HTR-8/SVneo (cell line): ENCODE results near the gene BICC1.

Source experiments
- DNase-seq: peaks from one replicate; pipeline ENCODE4 v3.0.0; 2011; ENCODE audit warnings: low spot score, mixed read lengths; ENCODE audit not compliant: insufficient read length
- FAIRE-seq: peaks from 2 replicates; lab custom pipeline; 2011; peaks lifted over from hg19 to GRCh38; lab: Jason Lieb, UNC

The BICC1 gene

GRCh38 chr10:58791137-58791536 lies 278.5 kb downstream of the BICC1 start:
- FAIRE-seq (no peak), DNase-seq (no peak)

- FAIRE-seq, result no peak
- no peak for DNase-seq
Observed at GRCh38 chr10:58795560-58795959, 282.9 kb downstream of the BICC1 start.

GRCh38 chr10:58796242-58796641 lies 283.6 kb downstream of the BICC1 start:
- DNase-seq (no peak), FAIRE-seq (no peak)

- no peak for DNase-seq
Observed at GRCh38 chr10:58796824-58797223, 284.2 kb downstream of the BICC1 start.

GRCh38 chr10:58797356-58797755 lies 284.7 kb downstream of the BICC1 start:
- FAIRE-seq (no peak), DNase-seq (no peak)

More at GRCh38 chr10:58796824-58797223, 284.2 kb downstream of the BICC1 start:
- no peak for FAIRE-seq

GRCh38 chr10:58802047-58802446 lies 289.4 kb downstream of the BICC1 start:
- DNase-seq (no peak), FAIRE-seq (no peak)

- no peak for DNase-seq
- FAIRE-seq, result no peak
Observed at GRCh38 chr10:58806323-58806722, 293.7 kb downstream of the BICC1 start.

GRCh38 chr10:58806970-58807628 lies 294.4 kb downstream of the BICC1 start:
- DNase-seq (no peak), FAIRE-seq (no peak)

- FAIRE-seq, result no peak
- DNase-seq, result no peak
Observed at GRCh38 chr10:58807629-58808022, 295.0 kb downstream of the BICC1 start.

- FAIRE-seq, result no peak
- no peak for DNase-seq
Observed at GRCh38 chr10:58810751-58811150, 298.1 kb downstream of the BICC1 start.

GRCh38 chr10:58813573-58813972 lies 300.9 kb downstream of the BICC1 start:
- no peak for FAIRE-seq

GRCh38 chr10:58817201-58817846 lies 304.7 kb downstream of the BICC1 start:
- FAIRE-seq (no peak), DNase-seq (no peak)

More at GRCh38 chr10:58813573-58813972, 300.9 kb downstream of the BICC1 start:
- no peak for DNase-seq

- DNase-seq (no peak), FAIRE-seq (no peak)
Observed at GRCh38 chr10:58818900-58819299, 306.2 kb downstream of the BICC1 start.

- DNase-seq (no peak), FAIRE-seq (no peak)
Observed at GRCh38 chr10:58820386-58820785, 307.7 kb downstream of the BICC1 start.

- no peak for FAIRE-seq
- peak; percentile 20 for DNase-seq
Observed at GRCh38 chr10:58820861-58821751, 308.4 kb downstream of the BICC1 start.

- FAIRE-seq (no peak), DNase-seq (no peak)
Observed at GRCh38 chr10:58821752-58822056, 309.0 kb downstream of the BICC1 start.

GRCh38 chr10:58823983-58824382 lies 311.3 kb downstream of the BICC1 start:
- FAIRE-seq, result no peak
- no peak for DNase-seq

GRCh38 chr10:58824396-58824795 lies 311.7 kb downstream of the BICC1 start:
- FAIRE-seq (no peak), DNase-seq (no peak)

- DNase-seq (no peak), FAIRE-seq (no peak)
Observed at GRCh38 chr10:58826694-58827093, 314.0 kb downstream of the BICC1 start.

GRCh38 chr10:58827381-58827780 lies 314.7 kb downstream of the BICC1 start:
- no peak for FAIRE-seq
- DNase-seq, result no peak

- no peak for FAIRE-seq
Observed at GRCh38 chr10:58829839-58830238, 317.2 kb downstream of the BICC1 start.

More at GRCh38 chr10:58829839-58830238, 317.2 kb downstream of the BICC1 start:
- DNase-seq, result no peak
